ENCODE results near the gene KLHDC4. TPM values are rescaled to one million over a fixed set of nuclear protein-coding genes. Genes with fewer than 3 reads are reported as not detected.

Gene KLHDC4
- total RNA-seq, 1 donor from 2014 or later = 87.0 TPM

- ChIA-PET CTCF (no interaction called here), POLR2A (no interaction called here)
- Mint-ChIP-seq H3K27ac (no peak overlapping the region), H3K27me3 (peaks cover 1% of the 10 kb centered on the region), H3K36me3 (ENCODE audit: low read depth) (no peaks in the 10 kb centered on the region), H3K4me1 (peaks cover 5% of the 10 kb centered on the region), H3K9me3 (no peaks in the 10 kb centered on the region), H3K4me3 (no peak overlapping the region)
- intact Hi-C loops (cut with micrococcal nuclease) = no loop called here
- ATAC-seq (ENCODE audit: low read depth) = no peak
- no peak for TF ChIP-seq CTCF (IDR thresholded peaks at IDR 0.05)
- DNase-seq = no peak
Measured at GRCh38 chr16:87680272-87680644, 85.5 kb downstream of the KLHDC4 start.

GRCh38 chr16:87679593-87680271, 86.1 kb downstream of the KLHDC4 start:
- H3K4me3 Mint-ChIP-seq = no peak overlapping the region
- CTCF ChIA-PET = no interaction called here
- H3K9me3 Mint-ChIP-seq = no peaks in the 10 kb centered on the region
- intact Hi-C loops (cut with micrococcal nuclease) = no loop called here
- no peak overlapping the region for H3K27ac Mint-ChIP-seq
- TF ChIP-seq CTCF (IDR thresholded peaks at IDR 0.05) = no peak
- ATAC-seq (ENCODE audit: low read depth) = no peak
- peaks cover 1% of the 10 kb centered on the region for H3K27me3 Mint-ChIP-seq
- peaks cover 5% of the 10 kb centered on the region for H3K4me1 Mint-ChIP-seq
- DNase-seq = no peak
- no peaks in the 10 kb centered on the region for H3K36me3 Mint-ChIP-seq (ENCODE audit: low read depth)
- POLR2A ChIA-PET = no interaction called here

GRCh38 chr16:87678618-87679017, 87.2 kb downstream of the KLHDC4 start:
- intact Hi-C loops (cut with micrococcal nuclease) = no loop called here
- DNase-seq (no peak), ATAC-seq (ENCODE audit: low read depth) (no peak)
- Mint-ChIP-seq H3K4me1 (peaks cover 5% of the 10 kb centered on the region), H3K9me3 (no peaks in the 10 kb centered on the region), H3K4me3 (no peak overlapping the region), H3K27me3 (peaks cover 1% of the 10 kb centered on the region), H3K27ac (no peak overlapping the region), H3K36me3 (ENCODE audit: low read depth) (no peaks in the 10 kb centered on the region)
- TF ChIP-seq CTCF (IDR thresholded peaks at IDR 0.05) = no peak
- ChIA-PET CTCF (no interaction called here), POLR2A (no interaction called here)

- no peak for ATAC-seq (ENCODE audit: low read depth)
- Mint-ChIP-seq H3K4me3 (no peak overlapping the region), H3K4me1 (peaks cover 5% of the 10 kb centered on the region), H3K9me3 (no peaks in the 10 kb centered on the region), H3K27ac (no peak overlapping the region), H3K36me3 (ENCODE audit: low read depth) (no peaks in the 10 kb centered on the region), H3K27me3 (peaks cover 1% of the 10 kb centered on the region)
- ChIA-PET POLR2A (no interaction called here), CTCF (no interaction called here)
- no peak for TF ChIP-seq CTCF (IDR thresholded peaks at IDR 0.05)
- intact Hi-C loops (cut with micrococcal nuclease) = no loop called here
- no peak for DNase-seq
Measured at GRCh38 chr16:87677830-87678229, 88.0 kb downstream of the KLHDC4 start.

GRCh38 chr16:87675111-87675719, 90.6 kb downstream of the KLHDC4 start:
- ChIA-PET POLR2A (no interaction called here), CTCF (no interaction called here)
- no peaks in the 10 kb centered on the region for H3K36me3 Mint-ChIP-seq (ENCODE audit: low read depth)
- H3K27ac Mint-ChIP-seq = no peak overlapping the region
- no peaks in the 10 kb centered on the region for H3K9me3 Mint-ChIP-seq
- H3K4me3 Mint-ChIP-seq = no peak overlapping the region
- no peak for DNase-seq
- ATAC-seq (ENCODE audit: low read depth) = no peak
- TF ChIP-seq CTCF (IDR thresholded peaks at IDR 0.05) = no peak
- intact Hi-C loops (cut with micrococcal nuclease) = no loop called here
- H3K27me3 Mint-ChIP-seq = peaks cover 5% of the 10 kb centered on the region
- H3K4me1 Mint-ChIP-seq = no peaks in the 10 kb centered on the region

Data from activated B cell treated with CpG ODN at 0.5 μM for 24 hours (primary cell).